GM12801 (cell line): Measurements from ENCODE around the gene APBA1.

Experiments used
- TF ChIP-seq, protein P1 (sequence below): IDR thresholded peaks from one replicate; pipeline ENCODE4 v1.5.1; 2011; ENCODE audit warnings: control low read depth; ENCODE audit not compliant: insufficient read length; ENCODE audit errors: extremely low read depth

Gene APBA1

DNA sequence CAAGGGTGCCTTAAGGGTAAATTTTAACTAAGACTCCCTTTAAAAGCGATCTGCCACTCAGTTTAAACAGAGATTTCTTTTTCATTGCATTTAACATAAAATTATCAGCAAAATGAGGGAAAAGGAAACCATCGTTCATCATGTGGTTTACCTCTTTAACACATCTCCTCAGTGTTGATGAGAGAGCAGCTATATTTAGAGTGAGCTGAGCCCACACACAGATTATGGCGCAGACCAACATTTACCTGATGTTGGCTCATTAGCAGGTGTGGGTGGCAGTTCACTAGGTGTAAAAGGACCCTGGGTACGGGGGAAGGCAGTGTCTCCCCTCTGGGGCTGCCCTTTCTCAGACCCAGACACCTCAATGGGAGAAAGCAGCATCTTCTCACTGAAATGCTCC is 197.3 kb downstream of the APBA1 start:
- TF ChIP-seq, protein P1, sequence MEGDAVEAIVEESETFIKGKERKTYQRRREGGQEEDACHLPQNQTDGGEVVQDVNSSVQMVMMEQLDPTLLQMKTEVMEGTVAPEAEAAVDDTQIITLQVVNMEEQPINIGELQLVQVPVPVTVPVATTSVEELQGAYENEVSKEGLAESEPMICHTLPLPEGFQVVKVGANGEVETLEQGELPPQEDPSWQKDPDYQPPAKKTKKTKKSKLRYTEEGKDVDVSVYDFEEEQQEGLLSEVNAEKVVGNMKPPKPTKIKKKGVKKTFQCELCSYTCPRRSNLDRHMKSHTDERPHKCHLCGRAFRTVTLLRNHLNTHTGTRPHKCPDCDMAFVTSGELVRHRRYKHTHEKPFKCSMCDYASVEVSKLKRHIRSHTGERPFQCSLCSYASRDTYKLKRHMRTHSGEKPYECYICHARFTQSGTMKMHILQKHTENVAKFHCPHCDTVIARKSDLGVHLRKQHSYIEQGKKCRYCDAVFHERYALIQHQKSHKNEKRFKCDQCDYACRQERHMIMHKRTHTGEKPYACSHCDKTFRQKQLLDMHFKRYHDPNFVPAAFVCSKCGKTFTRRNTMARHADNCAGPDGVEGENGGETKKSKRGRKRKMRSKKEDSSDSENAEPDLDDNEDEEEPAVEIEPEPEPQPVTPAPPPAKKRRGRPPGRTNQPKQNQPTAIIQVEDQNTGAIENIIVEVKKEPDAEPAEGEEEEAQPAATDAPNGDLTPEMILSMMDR = no peak

DNA sequence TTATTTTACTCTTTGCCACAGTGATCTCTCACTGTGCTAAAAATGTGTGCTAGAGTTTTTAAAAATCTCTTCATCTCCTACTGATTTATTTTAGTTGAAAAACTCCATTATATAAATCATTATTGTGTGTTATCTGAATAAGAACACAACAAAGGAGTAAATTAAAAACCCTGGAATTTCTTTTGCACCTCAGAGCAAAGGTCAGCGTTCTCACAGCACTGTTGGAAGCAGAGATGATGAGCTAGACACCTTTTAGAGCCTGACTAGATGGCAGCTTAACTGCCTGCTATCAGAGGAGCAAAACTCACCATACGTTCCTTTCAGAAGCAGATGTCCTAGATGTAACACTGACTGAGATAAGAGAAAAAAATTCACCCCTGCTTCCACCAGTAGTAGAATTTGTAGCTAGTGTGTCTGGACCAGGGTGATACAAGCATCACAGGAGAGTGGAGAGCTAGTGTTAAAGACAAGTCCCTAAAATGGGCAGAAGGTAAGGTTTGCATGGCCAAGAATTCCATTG is 200.0 kb downstream of the APBA1 start:
- TF ChIP-seq, protein P1 = no peak

DNA sequence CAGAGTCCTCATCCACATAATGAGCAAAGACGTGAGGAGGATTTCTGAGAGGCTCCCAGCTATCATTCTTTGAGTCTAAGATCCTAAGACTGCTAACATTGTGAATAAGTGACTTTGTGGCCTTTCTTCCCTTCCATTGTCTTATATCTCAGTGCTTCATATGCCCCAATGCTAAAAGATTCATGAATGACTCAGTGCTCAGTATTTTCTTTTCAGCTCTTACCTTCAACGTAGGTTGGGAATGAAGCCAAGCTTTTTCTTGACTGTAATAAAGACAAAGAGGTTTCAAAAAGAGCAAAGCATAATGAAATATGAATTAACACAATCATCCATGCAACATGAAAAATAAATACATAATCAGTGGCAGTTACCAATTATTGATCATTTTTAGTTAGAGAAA is 200.7 kb downstream of the APBA1 start:
- TF ChIP-seq, protein P1 = no peak

DNA sequence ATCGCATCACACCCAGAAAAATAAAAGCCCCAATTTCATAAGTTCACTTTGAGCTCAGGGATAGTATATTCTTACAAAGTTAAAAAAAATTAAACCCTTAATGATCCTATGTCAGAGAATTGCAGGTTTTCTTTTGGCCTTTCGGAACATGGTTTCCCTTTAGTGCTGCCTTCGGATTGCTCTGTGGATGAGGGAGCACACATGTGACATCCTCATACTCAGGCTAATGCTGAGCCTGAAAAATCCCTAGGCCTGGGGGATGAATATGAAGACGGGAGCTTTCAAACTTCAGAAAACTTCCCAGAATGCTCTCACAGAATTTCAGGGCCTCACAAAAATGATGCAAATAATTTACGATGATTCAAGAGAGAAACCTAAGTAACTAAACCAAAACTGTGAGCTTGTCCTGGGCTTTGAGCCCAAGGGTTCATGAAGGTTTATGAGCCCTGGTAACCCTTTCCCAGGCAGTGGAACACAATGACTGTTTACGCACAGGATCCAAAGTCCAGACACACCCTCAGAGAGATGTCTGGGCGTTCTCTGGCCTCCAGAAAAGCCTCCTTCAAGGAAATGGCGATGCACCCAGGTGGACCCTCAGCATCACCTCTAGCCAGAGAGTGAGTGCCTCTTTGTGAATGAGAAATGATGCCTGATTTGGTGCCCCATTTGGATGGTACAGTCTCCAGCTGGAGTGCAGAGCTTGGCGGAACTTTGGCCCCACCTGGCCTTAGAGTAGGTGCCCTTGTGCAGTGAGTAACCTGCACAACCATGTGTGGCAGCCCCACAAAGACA is 201.8 kb downstream of the APBA1 start:
- TF ChIP-seq, protein P1 = no peak

DNA sequence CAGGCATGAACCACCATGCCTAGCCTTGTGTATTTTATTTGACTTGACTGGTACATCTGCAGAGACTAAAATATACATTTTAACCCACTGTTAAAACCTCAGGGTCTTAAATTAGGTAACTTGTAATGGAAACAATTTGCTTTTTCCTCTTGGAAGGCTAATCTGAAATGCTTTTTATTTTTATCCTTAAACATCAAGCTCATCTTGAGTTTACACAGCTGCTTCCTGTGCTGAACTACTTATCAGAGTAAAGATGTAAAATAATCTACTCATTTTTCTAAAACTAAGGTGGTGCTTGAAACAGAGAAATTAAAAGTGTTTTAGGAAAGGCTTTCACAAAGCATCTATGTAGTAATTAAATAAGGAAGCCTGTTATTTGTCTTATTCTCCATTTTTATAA is 203.0 kb downstream of the APBA1 start:
- TF ChIP-seq, protein P1 = no peak

DNA sequence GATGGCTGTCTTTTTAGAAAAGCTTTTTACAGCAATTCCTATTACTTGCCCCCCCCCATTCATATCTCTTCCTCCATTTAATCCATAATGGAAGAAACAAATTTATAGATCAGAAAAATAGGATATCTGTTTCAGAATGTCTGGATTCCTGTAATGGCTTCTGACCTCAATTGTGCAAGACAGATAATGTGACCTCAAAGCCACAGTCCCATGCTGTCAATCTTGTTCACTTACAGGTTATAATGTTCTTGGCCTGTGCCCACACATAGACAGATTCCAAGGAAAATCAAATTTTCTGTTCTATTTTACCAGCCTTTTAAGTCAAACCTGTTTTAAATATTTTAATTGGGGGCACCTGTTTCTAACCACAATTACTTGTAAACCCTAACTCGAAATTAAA is 203.8 kb downstream of the APBA1 start:
- TF ChIP-seq, protein P1 = no peak

DNA sequence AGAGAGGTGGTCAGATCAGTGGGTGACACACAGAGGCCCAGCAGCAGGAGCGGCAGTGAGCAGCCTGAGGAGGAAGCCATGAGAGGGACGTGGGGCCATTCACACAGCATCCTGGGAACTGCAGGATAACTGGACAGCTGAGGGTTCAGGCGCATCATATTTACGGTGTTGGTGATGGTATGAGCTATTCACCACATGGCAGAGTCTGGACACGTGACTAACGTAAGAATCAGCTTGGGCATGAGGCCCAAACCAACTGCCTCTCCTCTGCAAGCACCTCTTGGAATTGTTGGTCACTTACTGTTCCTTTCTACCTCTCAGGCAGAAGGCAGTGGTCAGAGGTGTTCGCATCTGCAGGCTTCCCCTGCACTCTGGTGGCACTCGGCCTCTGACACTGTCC is 206.0 kb downstream of the APBA1 start:
- TF ChIP-seq, protein P1 = no peak
